RWPE2 (cell line): ENCODE measurements around the gene KRTAP1-4.
"Not testable (repeated sequence)": the region's sequence is repeated elsewhere in the genome, so short reads cannot be mapped to it uniquely, and the experiment has no call there.

Source experiments
- ATAC-seq: fragments of 200-7000 bp; cut with Tn5 transposase; 3 replicates; pipeline ENCODE4 v1.9.1; 2021; ENCODE audit warnings: low read depth
- DNase-seq: peaks from one replicate; pipeline ENCODE4 v3.0.0-alpha.2; 2020; ENCODE audit warnings: low spot score
- H3K27ac ChIP-seq: fragments of 450-650 bp; 2 replicates; pipeline ENCODE4 v1.5.1; 2017; ENCODE audit warnings: mild to moderate bottlenecking; ENCODE audit not compliant: poor library complexity, severe bottlenecking
- H3K27me3 ChIP-seq: fragments of 250-450 bp; sonication (Bioruptor Pico); 2 replicates; pipeline ENCODE4 v1.5.1; 2021; ENCODE audit warnings: mild to moderate bottlenecking, moderate library complexity; ENCODE audit not compliant: insufficient read depth, poor library complexity, severe bottlenecking
- H3K36me3 ChIP-seq: fragments of 250-450 bp; sonication (Bioruptor Pico); 2 replicates; pipeline ENCODE4 v1.5.1; 2020; ENCODE audit warnings: low read depth, mild to moderate bottlenecking, moderate library complexity
- H3K4me1 ChIP-seq: fragments of 250-450 bp; sonication (Bioruptor Pico); 2 replicates; pipeline ENCODE4 v1.5.1; 2021; ENCODE audit warnings: mild to moderate bottlenecking, moderate library complexity; ENCODE audit not compliant: insufficient read depth, poor library complexity, severe bottlenecking
- H3K4me3 ChIP-seq: fragments of 250-450 bp; sonication (Bioruptor Pico); 2 replicates; pipeline ENCODE4 v1.5.1; 2021; ENCODE audit warnings: mild to moderate bottlenecking, moderate library complexity; ENCODE audit not compliant: severe bottlenecking
- H3K9me3 ChIP-seq: fragments of 250-450 bp; sonication (Bioruptor Pico); 2 replicates; pipeline ENCODE4 v1.5.1; 2021; ENCODE audit warnings: mild to moderate bottlenecking, moderate library complexity; ENCODE audit not compliant: severe bottlenecking
- CTCF ChIP-seq: fragments of 450-650 bp; IDR thresholded peaks from one replicate; pipeline ENCODE4 v1.5.1; 2017; ENCODE audit warnings: mild to moderate bottlenecking, moderate library complexity; ENCODE audit not compliant: poor library complexity, severe bottlenecking

The KRTAP1-4 gene

GRCh38 chr17:41063449-41063848 lies 33.5 kb upstream of the KRTAP1-4 start:
- Histone ChIP-seq H3K9me3 (no peaks in the 10 kb centered on the region), H3K27ac (no peak overlapping the region), H3K27me3 (no peaks in the 10 kb centered on the region), H3K36me3 (no peaks in the 10 kb centered on the region), H3K4me3 (no peak overlapping the region), H3K4me1 (peaks cover 46% of the 10 kb centered on the region)
- DNase-seq, result no peak
- TF ChIP-seq CTCF, result no peak
- ATAC-seq, result no peak

- peaks cover 50% of the 10 kb centered on the region for H3K4me1 ChIP-seq
- peak overlapping the region; percentile 95 for H3K27ac ChIP-seq
- H3K9me3 ChIP-seq, result no peaks in the 10 kb centered on the region
- DNase-seq (no peak), ATAC-seq (peak; percentile 29; the same call in 1 of the 3 replicates)
- no peaks in the 10 kb centered on the region for H3K27me3 ChIP-seq
- H3K4me3 ChIP-seq, result no peak overlapping the region
- H3K36me3 ChIP-seq, result no peaks in the 10 kb centered on the region
- TF ChIP-seq CTCF, result no peak
These were observed 32.0 kb upstream of the KRTAP1-4 start for GRCh38 chr17:41061964-41062363.

- Histone ChIP-seq H3K9me3 (no peaks in the 10 kb centered on the region), H3K27ac (peak within 1 kb of the TSS; percentile 95), H3K4me3 (no peak within 1 kb of the TSS), H3K36me3 (no peaks in the 10 kb centered on the region), H3K4me1 (peaks cover 40% of the 10 kb centered on the region), H3K27me3 (no peaks in the 10 kb centered on the region)
- peak; percentile 75 for ATAC-seq
- no peak for TF ChIP-seq CTCF
- DNase-seq, result peak; percentile 74
These were observed 30.1 kb upstream of the KRTAP1-4 start, which contains the start of gene KRTAP2-3 for GRCh38 chr17:41060052-41060604. TSS of gene KRTAP2-3 (minus strand) at chr17:41060114. CDS start at chr17:41060050, 64 bp downstream.

- H3K9me3 ChIP-seq, result not testable (repeated sequence)
These were observed 29.5 kb upstream of the KRTAP1-4 start for GRCh38 chr17:41059276-41060051.

GRCh38 chr17:41058741-41059140 lies 28.7 kb upstream of the KRTAP1-4 start:
- Histone ChIP-seq H3K4me1 (peaks cover 40% of the 10 kb centered on the region), H3K27me3 (no peaks in the 10 kb centered on the region), H3K36me3 (no peaks in the 10 kb centered on the region), H3K4me3 (no peak overlapping the region), H3K9me3 (no peaks in the 10 kb centered on the region), H3K27ac (peak overlapping the region; percentile 95)
- TF ChIP-seq CTCF, result no peak
- ATAC-seq (peak; percentile 40; the same call in 2 of the 3 replicates), DNase-seq (no peak)

More at GRCh38 chr17:41059276-41060051, 29.5 kb upstream of the KRTAP1-4 start:
- DNase-seq, H3K4me3 ChIP-seq, H3K27me3 ChIP-seq, H3K36me3 ChIP-seq: not testable (repeated sequence)
- Histone ChIP-seq H3K27ac (peak overlapping the region; percentile 95), H3K4me1 (peaks cover 40% of the 10 kb centered on the region)
- peak; percentile 66 for ATAC-seq
